OCI-LY3 (cell line): ENCODE measurements around the gene DENND5A.

ENCODE experiments used
- CTCF ChIP-seq: fragments of 200-600, 300-600 bp; sonication (generic); IDR thresholded peaks from 2 replicates; pipeline ENCODE4 v1.5.1; 2014; ENCODE audit warnings: antibody characterized with exemption, low read length, low read depth
- EZH2phosphoT487 ChIP-seq: fragments of 200-600 bp; shearing (Covaris generic); IDR thresholded peaks from 2 replicates; pipeline ENCODE4 v1.6.1; 2018; ENCODE audit warnings: antibody characterized with exemption, mixed run types, low read depth

GRCh38 chr11:9302448-9302847, 37.3 kb upstream of the DENND5A start:
- TF ChIP-seq CTCF (no peak), EZH2phosphoT487 (no peak)
